PC-9 (cell line): ENCODE measurements around the gene ATP11B. TPM values are rescaled to one million over a fixed set of nuclear protein-coding genes. Genes with fewer than 3 reads are reported as not detected.

Source experiments
- BruUV-seq: library from RNA; stranded (reverse); fragments of 400-500 nt; replicated peaks from 2 replicates; lab custom pipeline; 2021; lab: Mats Ljungman, UMichigan
- CTCF ChIA-PET: fragments of 300-600 bp; sonication (Branson Sonifier 250); formaldehyde crosslinking; loops from one replicate; lab custom pipeline; 2022; ENCODE audit warnings: antibody characterized with exemption; lab: Charles Lee
- POLR2A ChIA-PET: fragments of 300-600 bp; sonication (Branson Sonifier 250); formaldehyde crosslinking; loops from one replicate; lab custom pipeline; 2022; ENCODE audit warnings: antibody characterized with exemption; ENCODE audit not compliant: unreplicated experiment; lab: Charles Lee
- DNase-seq, 2 experiments: peaks; one replicate each; pipeline versions ENCODE4 v3.0.0 to v3.0.0-alpha.2; 2015 to 2022; ENCODE audit warnings: mixed read lengths in 1 of 2
- H2AFZ ChIP-seq: fragments of 200-600 bp; sonication (generic); 2 replicates; pipeline ENCODE4 v1.8.1; 2017; ENCODE audit warnings: antibody characterized with exemption
- H3F3A ChIP-seq: fragments of 200-600 bp; sonication (generic); 2 replicates; pipeline ENCODE4 v1.8.1; 2017; ENCODE audit warnings: antibody characterized with exemption, mild to moderate bottlenecking, low read depth; ENCODE audit not compliant: insufficient read depth
- H3K27ac ChIP-seq: fragments of 200-600 bp; sonication (generic); 2 replicates; pipeline ENCODE4 v1.6.1; 2016; ENCODE audit warnings: mixed run types
- H3K27me3 ChIP-seq: fragments of 200-600 bp; sonication (generic); 2 replicates; pipeline ENCODE4 v1.6.1; 2016; ENCODE audit warnings: low read depth, mixed run types; ENCODE audit not compliant: insufficient read depth
- H3K36me3 ChIP-seq: fragments of 200-600 bp; sonication (generic); 2 replicates; pipeline ENCODE4 v1.6.1; 2016; ENCODE audit warnings: low read depth, mixed run types
- H3K4me1 ChIP-seq: fragments of 200-600 bp; sonication (generic); replicated peaks from 2 replicates; pipeline ENCODE4 v1.6.1; 2016; ENCODE audit warnings: mixed run types; ENCODE audit not compliant: insufficient read depth
- H3K4me2 ChIP-seq: fragments of 200-600 bp; sonication (generic); 2 replicates; pipeline ENCODE4 v1.6.1; 2017; ENCODE audit warnings: mixed run types
- H3K4me3 ChIP-seq: fragments of 200-600 bp; sonication (generic); 2 replicates; pipeline ENCODE4 v1.6.1; 2016; ENCODE audit warnings: mixed run types
- H3K79me2 ChIP-seq: fragments of 200-600 bp; sonication (generic); 2 replicates; pipeline ENCODE4 v1.6.1; 2017; ENCODE audit warnings: low read depth, mixed run types
- H3K9me2 ChIP-seq: fragments of 200-600 bp; sonication (generic); 2 replicates; pipeline ENCODE4 v1.8.1; 2017; ENCODE audit warnings: mild to moderate bottlenecking; ENCODE audit not compliant: insufficient read depth
- H3K9me3 ChIP-seq: fragments of 200-600 bp; sonication (generic); 2 replicates; pipeline ENCODE4 v1.8.1; 2016; ENCODE audit warnings: low read depth; ENCODE audit not compliant: insufficient read depth
- H4K20me1 ChIP-seq: fragments of 200-600 bp; sonication (generic); 2 replicates; pipeline ENCODE4 v1.8.1; 2017; ENCODE audit not compliant: insufficient read depth
- CTCF ChIP-seq: fragments of 200-600 bp; sonication (generic); conservative IDR thresholded peaks from 2 replicates; pipeline ENCODE4 v1.6.1; 2017; ENCODE audit warnings: mixed run types, antibody characterized with exemption, mild to moderate bottlenecking, moderate library complexity
- EZH2 ChIP-seq: fragments of 200-600 bp; sonication (generic); IDR thresholded peaks from 2 replicates; pipeline ENCODE4 v1.8.0; 2017; ENCODE audit warnings: antibody characterized with exemption, low read depth
- intact Hi-C: fragments of 100-400 bp; cut with micrococcal nuclease; formaldehyde crosslinking; loops from one replicate; pipeline ENCODE4 v1.10.0; 2022; ENCODE audit not compliant: unreplicated experiment
- total RNA-seq: library from RNA; stranded (reverse); gene quantifications from 2 replicates; pipeline ENCODE4 v1.2.3, GENCODE V29; 2021

ATP11B gene
- total RNA-seq, 1 experiment from 2014 or later: 66.5 TPM

GRCh38 chr3:182800508-182800907, 7.2 kb downstream of the ATP11B start:
- Histone ChIP-seq H3K36me3 (peaks cover 5% of the 10 kb centered on the region; the same call in 1 of the 2 replicates), H3K79me2 (peaks cover 94% of the 10 kb centered on the region), H3K27me3 (no peaks in the 10 kb centered on the region), H3K9me2 (no peaks in the 10 kb centered on the region), H3K4me1 (peaks cover 29% of the 10 kb centered on the region), H3K9me3 (no peaks in the 10 kb centered on the region), H3K4me3 (no peak overlapping the region), H3K4me2 (no peak overlapping the region), H3F3A (peaks cover 14% of the 10 kb centered on the region), H2AFZ (no peak overlapping the region), H4K20me1 (0 out of 2 replicates have a peak, but pooled peaks cover 3% of the 10 kb centered on the region), H3K27ac (no peak overlapping the region)
- TF ChIP-seq EZH2 (no peak), CTCF (no peak)
- DNase-seq: no peak
- CTCF ChIA-PET: no interaction called here
- POLR2A ChIA-PET: no interaction called here
- intact Hi-C loops: no loop called here
- no TSS peak for BruUV-seq

GRCh38 chr3:182802413-182803390, 9.4 kb downstream of the ATP11B start:
- H4K20me1 ChIP-seq: 0 out of 2 replicates have a peak, but pooled peaks cover 3% of the 10 kb centered on the region
- no peak for DNase-seq
- CTCF ChIA-PET: no interaction called here
- peaks cover 18% of the 10 kb centered on the region; the same call in 1 of the 2 replicates for H3K4me1 ChIP-seq
- POLR2A ChIA-PET: no interaction called here
- intact Hi-C loops: loop anchor here (1.0 kb wide), 1 partner anchor 8 kb away; no protein-coding TSS in a partner anchor
- peaks cover 95% of the 10 kb centered on the region for H3K79me2 ChIP-seq
- no peaks in the 10 kb centered on the region for H3K27me3 ChIP-seq
- no TSS peak for BruUV-seq
- H3K9me2 ChIP-seq: no peaks in the 10 kb centered on the region
- no peak overlapping the region for H3K4me2 ChIP-seq
- H3K27ac ChIP-seq: no peak overlapping the region
- H3K4me3 ChIP-seq: no peak overlapping the region
- TF ChIP-seq CTCF (no peak), EZH2 (no peak)
- peaks cover 11% of the 10 kb centered on the region; the same call in 1 of the 2 replicates for H3F3A ChIP-seq
- H3K36me3 ChIP-seq: no peaks in the 10 kb centered on the region
- no peaks in the 10 kb centered on the region for H3K9me3 ChIP-seq
- no peak overlapping the region for H2AFZ ChIP-seq

GRCh38 chr3:182803596-182803995, 10.3 kb downstream of the ATP11B start:
- intact Hi-C loops: no loop called here
- Histone ChIP-seq H3K4me1 (peaks cover 18% of the 10 kb centered on the region; the same call in 1 of the 2 replicates), H3K9me2 (no peaks in the 10 kb centered on the region), H3F3A (peaks cover 11% of the 10 kb centered on the region; the same call in 1 of the 2 replicates), H3K4me2 (no peak overlapping the region), H2AFZ (no peak overlapping the region), H3K9me3 (no peaks in the 10 kb centered on the region), H3K36me3 (no peaks in the 10 kb centered on the region), H3K27me3 (no peaks in the 10 kb centered on the region), H3K4me3 (no peak overlapping the region), H4K20me1 (0 out of 2 replicates have a peak, but pooled peaks cover 3% of the 10 kb centered on the region), H3K79me2 (peaks cover 94% of the 10 kb centered on the region), H3K27ac (no peak overlapping the region)
- no peak for DNase-seq
- no peak for TF ChIP-seq CTCF
- TF ChIP-seq EZH2: no peak
- ChIA-PET CTCF (no interaction called here), POLR2A (no interaction called here)
- BruUV-seq: no TSS peak
